Tibial artery (tissue), 4 donors: ENCODE results near the gene CXCL16.
A peak's percentile ranks its signal among the peaks of the same experiment; 100 is the strongest.
"Not testable (repeated sequence)": the region's sequence is repeated elsewhere in the genome, so short reads cannot be mapped to it uniquely, and the experiment has no call there.

Experiments used
- DNase-seq, 2 donors: peaks; one replicate each; pipeline ENCODE4 v3.0.0-alpha.2; 2019
- H3K27ac ChIP-seq, 2 donors: fragments of 200-600 bp; sonication (generic) in 1 of 2; 1 replicate in 1 of 2; 2 replicates in 1 of 2; pipeline ENCODE4 v1.5.1; 2018 to 2019; ENCODE audit warnings: mild to moderate bottlenecking in 1 of 2
- H3K27me3 ChIP-seq, 2 donors: fragments of 200-600 bp; sonication (generic) in 1 of 2; one replicate each; pipeline versions ENCODE4 v1.5.1 to v1.6.0; 2016 to 2019
- H3K36me3 ChIP-seq, 3 donors: fragments of 200-600 bp; sonication (generic) in 2 of 3; one replicate each; pipeline ENCODE4 v1.5.1; 2016 to 2019; ENCODE audit warnings: mild to moderate bottlenecking in 2 of 3
- H3K4me1 ChIP-seq, 4 donors: fragments of 200-600 bp; sonication (generic) in 2 of 4; 1 replicate in 3 of 4; 2 replicates in 1 of 4; pipeline ENCODE4 v1.5.1; 2016 to 2019
- H3K4me3 ChIP-seq, 2 donors: fragments of 200-600 bp; sonication (generic) in 1 of 2; 1 replicate in 1 of 2; 2 replicates in 1 of 2; pipeline ENCODE4 v1.5.1; 2018 to 2019; ENCODE audit warnings: mild to moderate bottlenecking in 2 of 2
- H3K9me3 ChIP-seq, 3 donors: fragments of 200-600 bp; sonication (generic) in 1 of 3; one replicate each; pipeline ENCODE4 v1.5.1; 2016 to 2019
- CTCF ChIP-seq, 2 experiments: fragments of 200-600 bp in 1 of 2; fragments of 450-650 bp in 1 of 2; IDR thresholded peaks; one replicate each; pipeline ENCODE4 v1.5.1; 2017 to 2019; ENCODE audit warnings: antibody characterized with exemption in 2 of 2, mild to moderate bottlenecking in 1 of 2, moderate library complexity in 1 of 2
- intact Hi-C: fragments of 100-400 bp; cut with DNase I; formaldehyde crosslinking; loops from one replicate; pipeline ENCODE4 v1.15.0; 2023; ENCODE audit warnings: low total_unique reads

The CXCL16 gene

GRCh38 chr17:4701116-4701515 lies 38.6 kb downstream of the CXCL16 start:
- DNase-seq, result no peak
- intact Hi-C loops, result no loop called here
- no peak for TF ChIP-seq CTCF (IDR thresholded peaks at IDR 0.05)
- no peaks in the 10 kb centered on the region for H3K9me3 ChIP-seq
- H3K36me3 ChIP-seq, result peaks cover 0 to 13% (median 3%) of the 10 kb centered on the region in 3 donors
- no peak overlapping the region for H3K4me3 ChIP-seq
- peaks cover 0 to 15% (median 9%) of the 10 kb centered on the region in 4 donors for H3K4me1 ChIP-seq
- H3K27me3 ChIP-seq, result no peaks in the 10 kb centered on the region
- H3K27ac ChIP-seq, result no peak overlapping the region

GRCh38 chr17:4699401-4700056 lies 40.2 kb downstream of the CXCL16 start:
- Histone ChIP-seq H3K4me1 (peaks cover 0 to 13% (median 9%) of the 10 kb centered on the region in 4 donors), H3K36me3 (peaks cover 0 to 13% (median 7%) of the 10 kb centered on the region in 3 donors)
- H3K4me3 ChIP-seq, intact Hi-C loops, H3K9me3 ChIP-seq, H3K27me3 ChIP-seq, H3K27ac ChIP-seq, DNase-seq: not testable (repeated sequence)

- H3K27me3 ChIP-seq, result no peaks in the 10 kb centered on the region
- DNase-seq, result no peak
- peaks cover 0 to 3% (median 0%) of the 10 kb centered on the region in 4 donors for H3K4me1 ChIP-seq
- H3K27ac ChIP-seq, result no peak overlapping the region
- TF ChIP-seq CTCF (IDR thresholded peaks at IDR 0.05), result no peak
- H3K9me3 ChIP-seq, result no peaks in the 10 kb centered on the region
- H3K36me3 ChIP-seq, result peaks cover 0 to 17% (median 7%) of the 10 kb centered on the region in 3 donors
- no peak overlapping the region for H3K4me3 ChIP-seq
- intact Hi-C loops, result no loop called here
These were observed 43.3 kb downstream of the CXCL16 start for GRCh38 chr17:4696437-4696805.

GRCh38 chr17:4693416-4693815 lies 46.3 kb downstream of the CXCL16 start:
- intact Hi-C loops, result no loop called here
- no peak overlapping the region for H3K4me3 ChIP-seq
- no peak overlapping the region for H3K27ac ChIP-seq
- TF ChIP-seq CTCF (IDR thresholded peaks at IDR 0.05), result no peak
- no peaks in the 10 kb centered on the region for H3K9me3 ChIP-seq
- H3K4me1 ChIP-seq, result peaks cover 0 to 3% (median 0%) of the 10 kb centered on the region in 4 donors
- no peaks in the 10 kb centered on the region for H3K27me3 ChIP-seq
- no peak for DNase-seq
- peaks cover 11 to 38% (median 26%) of the 10 kb centered on the region in 3 donors for H3K36me3 ChIP-seq

GRCh38 chr17:4691686-4692085 lies 48.0 kb downstream of the CXCL16 start:
- peaks cover 15 to 38% (median 36%) of the 10 kb centered on the region in 3 donors for H3K36me3 ChIP-seq
- intact Hi-C loops, result no loop called here
- DNase-seq, result peak in 1 of 2 donors; percentile 19
- H3K4me1 ChIP-seq, result peaks cover 0 to 3% (median 0%) of the 10 kb centered on the region in 4 donors
- no peak overlapping the region for H3K27ac ChIP-seq
- no peaks in the 10 kb centered on the region for H3K27me3 ChIP-seq
- TF ChIP-seq CTCF (IDR thresholded peaks at IDR 0.05), result no peak
- no peak overlapping the region for H3K4me3 ChIP-seq
- H3K9me3 ChIP-seq, result no peaks in the 10 kb centered on the region

- Histone ChIP-seq H3K9me3 (no peaks in the 10 kb centered on the region), H3K36me3 (peaks cover 15 to 44% (median 35%) of the 10 kb centered on the region in 3 donors), H3K27me3 (no peaks in the 10 kb centered on the region), H3K4me3 (no peak overlapping the region), H3K27ac (no peak overlapping the region), H3K4me1 (peaks cover 0 to 3% (median 0%) of the 10 kb centered on the region in 4 donors)
- intact Hi-C loops, result no loop called here
- no peak for TF ChIP-seq CTCF (IDR thresholded peaks at IDR 0.05)
- no peak for DNase-seq
These were observed 49.0 kb downstream of the CXCL16 start for GRCh38 chr17:4690745-4691144.

- H3K27me3 ChIP-seq, intact Hi-C loops, H3K4me3 ChIP-seq, H3K9me3 ChIP-seq, H3K4me1 ChIP-seq, H3K27ac ChIP-seq, DNase-seq: not testable (repeated sequence)
- peaks cover 15 to 51% (median 33%) of the 10 kb centered on the region in 3 donors for H3K36me3 ChIP-seq
These were observed 49.9 kb downstream of the CXCL16 start for GRCh38 chr17:4689872-4690271.

- H3K27me3 ChIP-seq, intact Hi-C loops, H3K9me3 ChIP-seq, H3K4me1 ChIP-seq, H3K4me3 ChIP-seq: not testable (repeated sequence)
- DNase-seq, result peak in 1 of 2 donors; percentile 27
- H3K36me3 ChIP-seq, result peaks cover 30 to 72% (median 56%) of the 10 kb centered on the region in 3 donors
- peak overlapping the region in 1 of 2 donors; percentile 37 for H3K27ac ChIP-seq
These were observed 56.0 kb downstream of the CXCL16 start for GRCh38 chr17:4683739-4684138.
